Stimulated activated CD4-positive, alpha-beta T cell treated with anti-CD3 and anti-CD28 coated beads, TNF-alpha, amount 100 ng/mL, for 48 hours (primary cell): ENCODE data around the gene SH3RF3.

Source experiments
- DNase-seq, 3 donors: peaks; one replicate each; pipeline ENCODE4 v3.0.0-alpha.2; 2020; ENCODE audit warnings: low read depth in 3 of 3

Gene SH3RF3

GRCh38 chr2:109500910-109501309 lies 371.9 kb downstream of the SH3RF3 start:
- no peak for DNase-seq

GRCh38 chr2:109501461-109501860 lies 372.5 kb downstream of the SH3RF3 start:
- no peak for DNase-seq

- no peak for DNase-seq
Measured at GRCh38 chr2:109503191-109503590, 374.2 kb downstream of the SH3RF3 start.

- DNase-seq, result no peak
Measured at GRCh38 chr2:109507217-109507616, 378.2 kb downstream of the SH3RF3 start.

- DNase-seq, result no peak
Measured at GRCh38 chr2:109507828-109508227, 378.8 kb downstream of the SH3RF3 start.

GRCh38 chr2:109508556-109508955 lies 379.6 kb downstream of the SH3RF3 start:
- no peak for DNase-seq

- peak; percentile 49 to 64 (median 56) for DNase-seq
Measured at GRCh38 chr2:109510136-109511028, 381.4 kb downstream of the SH3RF3 start.

- no peak for DNase-seq
Measured at GRCh38 chr2:109511168-109511567, 382.2 kb downstream of the SH3RF3 start.

GRCh38 chr2:109512076-109512475 lies 383.1 kb downstream of the SH3RF3 start:
- no peak for DNase-seq

GRCh38 chr2:109513230-109513629 lies 384.2 kb downstream of the SH3RF3 start:
- no peak for DNase-seq

GRCh38 chr2:109513749-109514588 lies 385.0 kb downstream of the SH3RF3 start:
- peak in 2 of 3 donors; percentile 5 to 11 for DNase-seq

- no peak for DNase-seq
Measured at GRCh38 chr2:109514857-109515256, 385.9 kb downstream of the SH3RF3 start.

GRCh38 chr2:109516445-109517117 lies 387.6 kb downstream of the SH3RF3 start:
- no peak for DNase-seq

- DNase-seq, result no peak
Measured at GRCh38 chr2:109517118-109517889, 388.3 kb downstream of the SH3RF3 start.

GRCh38 chr2:109519513-109519912 lies 390.5 kb downstream of the SH3RF3 start:
- DNase-seq, result no peak

- DNase-seq, result no peak
Measured at GRCh38 chr2:109521233-109522062, 392.4 kb downstream of the SH3RF3 start.

GRCh38 chr2:109522063-109522374 lies 393.0 kb downstream of the SH3RF3 start:
- DNase-seq, result no peak

- no peak for DNase-seq
Measured at GRCh38 chr2:109523121-109523520, 394.1 kb downstream of the SH3RF3 start.

- DNase-seq, result no peak
Measured at GRCh38 chr2:109523536-109524361, 394.7 kb downstream of the SH3RF3 start.

GRCh38 chr2:109525836-109526235 lies 396.8 kb downstream of the SH3RF3 start:
- DNase-seq, result no peak
